ENCODE measurements around the gene FITM2. TPM values are rescaled to one million over a fixed set of nuclear protein-coding genes. Genes with fewer than 3 reads are reported as not detected.
"Not testable (repeated sequence)": the region's sequence is repeated elsewhere in the genome, so short reads cannot be mapped to it uniquely, and the experiment has no call there.

The FITM2 gene
- total and polyA plus RNA-seq, 4 donors = 2.7 to 19.7 (median 7.9) TPM

- Histone ChIP-seq H3K9me3 (ENCODE audit: control insufficient read depth in 4 of 4, insufficient read depth in 3 of 4, low read length in 3 of 4) (no peaks in the 10 kb centered on the region), H3K9ac (ENCODE audit: insufficient read depth in 1 of 2, low read length in 2 of 2) (no peak overlapping the region), H3K4me1 (ENCODE audit: control insufficient read depth in 5 of 5, insufficient read depth in 5 of 5, low read length in 5 of 5) (peaks cover 0 to 18% (median 12%) of the 10 kb centered on the region in 5 donors), H3K36me3 (ENCODE audit: control insufficient read depth in 4 of 4, insufficient read depth in 4 of 4, low read length in 4 of 4) (peaks cover 0 to 3% (median 0%) of the 10 kb centered on the region in 4 donors), H3K27ac (ENCODE audit: low read depth in 1 of 2, low read length in 1 of 2) (peak overlapping the region in 1 of 2 donors; percentile 33), H3K27me3 (ENCODE audit: control insufficient read depth in 3 of 3, insufficient read depth in 3 of 3, low read length in 2 of 3) (no peaks in the 10 kb centered on the region), H3K4me3 (no peak overlapping the region)
- TF ChIP-seq CTCF (IDR thresholded peaks at IDR 0.05; ENCODE audit: control extremely low read depth, extremely low read depth) = no peak
- no peak for ATAC-seq (ENCODE audit: insufficient read depth, low FRiP score)
- no peak for DNase-seq
Measured at GRCh38 chr20:44301285-44301684, 9.7 kb downstream of the FITM2 start.

DNA sequence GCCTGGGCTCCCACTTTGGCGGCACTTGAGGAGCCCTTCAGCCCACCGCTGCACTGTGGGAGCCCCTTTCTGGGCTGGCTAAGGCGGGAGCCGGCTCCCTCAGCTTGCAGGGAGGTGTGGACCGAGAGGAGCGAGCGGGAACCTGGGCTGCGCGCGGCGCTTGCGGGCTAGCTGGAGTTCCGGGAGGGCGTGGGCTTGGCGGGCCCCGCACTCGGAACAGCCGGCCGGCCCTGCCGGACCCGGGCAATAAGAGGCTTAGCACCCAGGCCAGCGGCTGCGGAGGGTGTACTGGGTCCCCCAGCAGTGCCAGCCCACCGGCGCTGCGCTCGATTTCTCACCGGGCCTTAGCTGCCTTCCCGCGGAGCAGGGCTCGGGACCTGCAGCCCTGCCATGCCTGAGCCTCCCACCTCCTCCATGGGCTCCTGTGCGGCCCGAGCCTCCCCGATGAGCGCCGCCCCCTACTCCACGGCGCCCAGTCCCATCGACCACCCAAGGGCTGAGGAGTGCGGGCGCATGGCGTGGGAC lies 11.9 kb downstream of the FITM2 start:
- H3K9me3 ChIP-seq (ENCODE audit: control insufficient read depth in 4 of 4, insufficient read depth in 3 of 4, low read length in 3 of 4); H3K27ac ChIP-seq (ENCODE audit: low read depth in 1 of 2, low read length in 1 of 2); H3K4me3 ChIP-seq; H3K9ac ChIP-seq (ENCODE audit: insufficient read depth in 1 of 2, low read length in 2 of 2); H3K36me3 ChIP-seq (ENCODE audit: control insufficient read depth in 4 of 4, insufficient read depth in 4 of 4, low read length in 4 of 4); DNase-seq; H3K27me3 ChIP-seq (ENCODE audit: control insufficient read depth in 3 of 3, insufficient read depth in 3 of 3, low read length in 2 of 3); ATAC-seq (ENCODE audit: insufficient read depth, low FRiP score): not testable (repeated sequence)
- peaks cover 0 to 14% (median 8%) of the 10 kb centered on the region in 5 donors for H3K4me1 ChIP-seq (ENCODE audit: control insufficient read depth in 5 of 5, insufficient read depth in 5 of 5, low read length in 5 of 5)
- WGBS, 2 donors = 96% methylated on average over 42 of the region's 42 CpGs

- ATAC-seq (ENCODE audit: insufficient read depth, low FRiP score) (no peak), DNase-seq (no peak)
- no peak for TF ChIP-seq CTCF (IDR thresholded peaks at IDR 0.05; ENCODE audit: control extremely low read depth, extremely low read depth)
- Histone ChIP-seq H3K27ac (ENCODE audit: low read depth in 1 of 2, low read length in 1 of 2) (no peak overlapping the region), H3K4me3 (no peak overlapping the region), H3K9ac (ENCODE audit: insufficient read depth in 1 of 2, low read length in 2 of 2) (no peak overlapping the region), H3K36me3 (ENCODE audit: control insufficient read depth in 4 of 4, insufficient read depth in 4 of 4, low read length in 4 of 4) (no peaks in the 10 kb centered on the region), H3K27me3 (ENCODE audit: control insufficient read depth in 3 of 3, insufficient read depth in 3 of 3, low read length in 2 of 3) (no peaks in the 10 kb centered on the region), H3K9me3 (ENCODE audit: control insufficient read depth in 4 of 4, insufficient read depth in 3 of 4, low read length in 3 of 4) (no peaks in the 10 kb centered on the region), H3K4me1 (ENCODE audit: control insufficient read depth in 5 of 5, insufficient read depth in 5 of 5, low read length in 5 of 5) (peaks cover 0 to 10% (median 4%) of the 10 kb centered on the region in 5 donors)
- 87 to 94% methylated on average over 4 of the region's 4 CpGs for WGBS, 2 donors
Measured at GRCh38 chr20:44297721-44298120, 13.3 kb downstream of the FITM2 start.

DNA sequence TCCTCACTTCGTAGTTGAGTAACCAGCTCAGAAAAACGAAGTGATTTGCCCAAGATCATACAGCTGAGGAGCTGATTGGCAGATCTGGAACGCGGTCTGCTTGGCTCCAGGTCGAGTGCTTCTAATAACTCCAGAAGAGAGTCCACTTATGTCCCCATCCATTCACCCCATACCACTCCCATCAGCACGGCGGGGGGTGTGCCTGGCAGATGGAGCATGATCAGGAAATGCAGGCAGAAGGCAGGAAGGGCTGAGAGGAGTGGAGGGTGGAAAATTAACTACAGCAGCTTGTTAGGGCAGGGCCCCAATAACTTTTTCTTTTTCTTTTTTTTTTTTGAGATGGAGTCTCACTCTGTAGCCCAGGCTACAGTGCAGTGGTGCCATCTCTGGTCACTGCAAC lies 15.0 kb downstream of the FITM2 start:
- TF ChIP-seq CTCF (IDR thresholded peaks at IDR 0.05; ENCODE audit: control extremely low read depth, extremely low read depth) = no peak
- Histone ChIP-seq H3K36me3 (ENCODE audit: control insufficient read depth in 4 of 4, insufficient read depth in 4 of 4, low read length in 4 of 4) (no peaks in the 10 kb centered on the region), H3K9ac (ENCODE audit: insufficient read depth in 1 of 2, low read length in 2 of 2) (no peak overlapping the region), H3K4me1 (ENCODE audit: control insufficient read depth in 5 of 5, insufficient read depth in 5 of 5, low read length in 5 of 5) (peaks cover 0 to 3% (median 0%) of the 10 kb centered on the region in 5 donors), H3K27ac (ENCODE audit: low read depth in 1 of 2, low read length in 1 of 2) (no peak overlapping the region), H3K27me3 (ENCODE audit: control insufficient read depth in 3 of 3, insufficient read depth in 3 of 3, low read length in 2 of 3) (no peaks in the 10 kb centered on the region), H3K4me3 (no peak overlapping the region), H3K9me3 (ENCODE audit: control insufficient read depth in 4 of 4, insufficient read depth in 3 of 4, low read length in 3 of 4) (no peaks in the 10 kb centered on the region)
- ATAC-seq (ENCODE audit: insufficient read depth, low FRiP score) = peak; percentile 77
- DNase-seq = peak in 2 of 3 donors; percentile 3 to 40
- WGBS, 2 donors = 64 to 75% methylated on average over 7 of the region's 7 CpGs
